K562 treated with DMSO at 1 percent for 4 hours (cell line): Measurements from ENCODE around the gene MAGEB6B. TPM values are rescaled to one million over a fixed set of nuclear protein-coding genes. Genes with fewer than 3 reads are reported as not detected.

ENCODE experiments used
- total RNA-seq: library from RNA; unstranded; fragments of 300-600 nt; gene quantifications from 2 replicates; pipeline ENCODE4 v1.2.3, GENCODE V29; 2022; ENCODE audit not compliant: insufficient read depth

The MAGEB6B gene
- total RNA-seq: not detected in 2 replicates

DNA sequence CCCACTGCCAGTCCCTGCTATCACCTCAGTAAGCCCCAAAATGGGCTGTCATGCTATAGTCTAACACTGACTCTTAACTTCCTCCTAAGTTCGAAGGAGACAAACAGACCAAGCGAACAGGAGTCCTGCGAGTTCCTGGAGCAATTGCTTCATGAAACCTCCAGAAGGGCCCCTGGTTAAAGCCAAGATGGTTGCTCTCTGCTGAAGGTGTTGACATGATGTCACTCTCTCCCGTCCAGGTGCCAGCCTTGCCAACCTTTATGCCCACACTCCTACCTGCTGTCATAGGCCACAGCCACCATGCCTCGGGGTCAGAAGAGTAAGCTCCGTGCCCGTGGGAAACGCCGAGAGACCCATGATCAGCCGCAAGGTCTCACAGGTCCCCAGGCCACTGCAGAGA lies at the start of gene MAGEB6B:
TSS of gene MAGEB6B (plus strand) at position 301 of the 400 bp plus-strand sequence. CDS start at position 301, 0 bp downstream.

DNA sequence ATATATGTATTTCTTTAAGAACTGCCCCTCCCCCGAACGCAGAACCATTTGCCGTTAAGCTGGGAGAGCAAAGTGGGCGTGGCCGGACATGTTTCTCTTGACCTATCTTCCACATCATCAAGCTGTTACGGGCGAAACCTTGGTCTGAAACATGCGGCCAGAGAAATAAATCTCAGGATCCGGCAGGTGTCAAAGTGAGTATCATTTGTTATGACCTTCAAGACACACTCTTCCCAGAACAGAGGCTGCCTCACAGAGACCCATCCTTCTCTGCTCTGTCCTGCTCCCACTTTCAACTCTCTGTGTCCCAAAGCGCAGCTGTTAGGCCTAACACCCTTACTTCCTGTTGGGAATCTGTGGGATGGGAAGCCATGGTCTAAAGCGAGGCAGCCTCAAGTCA lies 22.1 kb upstream of the MAGEB6B start, which contains the start of gene MAGEB18:
TSS of gene MAGEB18 (plus strand) at position 70 of the 400 bp plus-strand sequence. CDS start 643 bp downstream, outside the sequence.

GRCh38 chrX:26192204-26192603 lies 31.8 kb downstream of the MAGEB6B start, which contains the start of gene MAGEB6:
Gene MAGEB6, plus strand, starts transcription at chrX:26192440. Its CDS starts 1,407 bp downstream, at chrX:26193847.

Other genes starting within 250 kb of the MAGEB6B start
- not detected in 2 replicates for gene MAGEB18, start 22.3 kb upstream of the MAGEB6B start, total RNA-seq
- 0.33 and 0.68 TPM in 2 replicates for gene MAGEB6, start 31.8 kb downstream of the MAGEB6B start, total RNA-seq
- not detected in 2 replicates for gene MAGEB5, start 55.6 kb downstream of the MAGEB6B start, total RNA-seq